Mesenteric fat pad (tissue), 1 donor: ENCODE data around the gene ACTA2. TPM values are rescaled to one million over a fixed set of nuclear protein-coding genes. Genes with fewer than 3 reads are reported as not detected.

ENCODE experiments used
- DNase-seq: peaks from one replicate; pipeline ENCODE4 v3.0.0-alpha.2; 2020; ENCODE audit warnings: low spot score
- total RNA-seq: library from RNA; stranded (reverse); fragmentation: NEBNext Ultra II Directional; extraction: Animal tissue kit (Norgen Biotek cat#: 25700); gene quantifications from one replicate; pipeline ENCODE4 v1.2.1, GENCODE V29; 2021
- donor health status: DM: yes; HTN: yes; CAD: no.

Gene ACTA2
- total RNA-seq, 1 donor from 2014 or later: 204 TPM

DNA sequence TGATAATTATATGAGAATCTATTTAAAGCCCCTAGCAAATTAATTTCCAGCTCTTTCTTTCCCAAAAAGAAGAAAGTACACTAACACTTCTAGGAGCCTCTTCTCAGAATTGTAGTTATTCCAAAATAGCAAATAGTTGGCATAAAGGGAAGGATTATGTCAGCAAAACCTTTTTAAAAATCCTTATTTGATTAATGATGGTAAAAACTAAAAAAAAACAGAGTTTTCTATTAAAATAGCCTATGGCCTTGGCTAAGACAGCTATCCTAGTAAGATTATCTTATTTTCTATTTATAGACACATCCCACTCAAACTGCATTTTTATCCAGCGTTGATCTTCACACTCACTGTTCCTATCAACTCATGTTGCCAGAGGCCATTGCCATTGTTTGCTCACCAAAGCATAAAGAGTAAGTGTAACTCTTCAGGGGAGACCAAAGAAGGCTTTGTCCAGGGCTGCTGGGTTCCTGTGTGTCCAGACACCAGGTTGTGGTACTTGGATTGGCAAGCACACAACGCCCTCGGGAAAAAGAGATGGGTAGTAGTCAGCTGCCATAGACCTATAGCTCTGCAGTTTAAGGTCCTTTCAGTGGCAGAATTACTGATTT lies 31.5 kb downstream of the ACTA2 start:
- DNase-seq: no peak

DNA sequence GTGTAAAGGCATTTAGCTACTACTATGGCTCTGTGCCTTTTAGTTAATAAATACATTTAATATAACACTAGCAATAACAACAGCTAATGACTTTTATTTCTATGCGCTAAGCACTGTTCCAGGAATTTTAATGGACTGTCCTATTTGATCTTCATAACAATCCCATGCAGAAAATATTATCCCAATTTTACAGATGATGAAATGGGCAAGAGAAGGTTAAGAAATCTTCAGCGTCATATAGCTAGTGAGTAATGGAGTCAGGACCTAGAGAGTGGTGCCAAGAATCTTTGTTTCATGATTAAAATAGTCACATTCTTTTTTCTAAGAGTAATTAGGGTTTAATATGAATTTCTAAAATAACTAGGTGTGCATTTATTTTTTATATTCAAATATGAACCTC lies 32.4 kb downstream of the ACTA2 start:
- no peak for DNase-seq

DNA sequence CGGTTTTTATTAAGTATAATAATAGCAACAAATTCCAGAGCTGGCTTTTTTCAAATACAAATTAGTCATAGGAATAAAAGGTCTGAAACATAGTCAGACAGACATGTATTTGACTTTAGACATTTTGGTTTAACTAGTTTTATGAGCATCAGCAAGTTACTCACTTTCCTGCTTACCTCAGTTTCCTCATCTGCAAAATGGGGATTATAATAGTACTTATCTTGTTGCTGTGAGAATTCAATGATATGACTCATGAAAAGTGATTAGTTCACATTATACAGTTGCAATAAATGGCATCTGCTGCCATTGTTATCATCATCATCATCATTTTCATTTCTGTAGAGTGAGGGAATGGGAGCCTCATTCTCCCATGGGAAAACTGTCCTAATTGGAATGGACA lies 33.5 kb downstream of the ACTA2 start:
- DNase-seq: no peak

- no peak for DNase-seq
These were observed 34.2 kb downstream of the ACTA2 start for GRCh38 chr10:88918191-88918905.

GRCh38 chr10:88916986-88917385 lies 35.6 kb downstream of the ACTA2 start:
- DNase-seq: no peak

GRCh38 chr10:88916231-88916630 lies 36.3 kb downstream of the ACTA2 start:
- no peak for DNase-seq

DNA sequence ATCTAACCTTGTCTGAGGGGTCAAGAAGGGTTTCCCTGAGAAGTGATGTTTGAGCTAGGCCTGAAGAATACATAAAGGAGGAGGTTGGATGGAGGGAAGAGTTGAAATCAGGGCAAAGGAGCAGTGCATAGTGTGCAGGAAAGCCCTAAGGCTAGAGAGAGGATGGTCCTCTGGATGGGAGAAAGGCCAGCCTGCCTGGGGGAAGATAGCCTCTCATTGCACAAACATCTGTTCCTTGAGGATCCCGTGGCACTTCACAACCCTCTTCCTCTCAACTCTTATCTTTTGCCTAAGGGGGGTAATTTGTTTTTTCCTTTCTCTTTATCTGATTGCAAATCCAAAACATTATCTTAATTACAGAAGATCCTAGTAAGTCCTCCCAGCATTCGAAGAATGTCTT lies 36.8 kb downstream of the ACTA2 start:
- no peak for DNase-seq

GRCh38 chr10:88913788-88914187 lies 38.8 kb downstream of the ACTA2 start:
- no peak for DNase-seq

- no peak for DNase-seq
These were observed 39.4 kb downstream of the ACTA2 start for GRCh38 chr10:88913127-88913526.

- DNase-seq: no peak
These were observed 40.7 kb downstream of the ACTA2 start for GRCh38 chr10:88911851-88912250.

DNA sequence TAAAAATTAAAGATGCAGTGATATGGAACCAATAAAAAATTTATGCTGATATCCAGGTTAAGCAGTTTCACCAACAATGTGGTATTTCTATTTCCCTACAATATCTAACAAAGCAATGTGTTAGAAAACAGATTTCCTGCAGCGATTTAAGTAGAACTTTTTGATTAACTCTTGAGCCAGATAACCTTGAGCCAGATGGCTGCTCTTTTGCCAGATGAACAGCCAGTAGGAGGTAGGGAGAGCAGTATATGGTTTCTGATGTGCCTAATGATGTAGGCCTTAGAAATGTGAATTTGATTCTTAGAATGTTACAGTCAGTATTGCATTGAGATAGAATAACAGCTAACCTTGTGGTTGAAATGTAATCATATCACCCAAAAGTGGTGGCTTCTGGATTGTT lies 41.5 kb downstream of the ACTA2 start:
- no peak for DNase-seq

- DNase-seq: no peak
These were observed 44.4 kb downstream of the ACTA2 start for GRCh38 chr10:88908194-88908593.

GRCh38 chr10:88906921-88907320 lies 45.7 kb downstream of the ACTA2 start:
- no peak for DNase-seq

DNA sequence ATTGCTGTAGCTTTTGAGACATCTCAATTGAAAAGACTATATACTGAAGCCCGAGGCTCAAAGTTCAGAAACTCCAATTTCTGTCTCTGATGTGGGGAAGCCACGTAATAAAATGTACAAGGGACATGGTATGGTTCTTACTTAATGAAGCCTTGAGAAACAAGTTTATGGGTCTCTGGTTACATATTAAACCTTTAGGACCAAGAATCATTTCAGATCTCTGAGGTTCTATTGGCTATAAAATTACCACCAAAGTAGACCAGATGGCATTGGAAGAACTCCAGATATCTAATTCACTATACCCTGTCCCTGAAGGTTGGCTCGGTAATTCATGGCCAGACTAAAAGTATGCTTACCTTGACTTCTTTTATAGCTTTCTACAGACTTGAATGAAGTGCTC lies 48.9 kb downstream of the ACTA2 start:
- DNase-seq: no peak

DNA sequence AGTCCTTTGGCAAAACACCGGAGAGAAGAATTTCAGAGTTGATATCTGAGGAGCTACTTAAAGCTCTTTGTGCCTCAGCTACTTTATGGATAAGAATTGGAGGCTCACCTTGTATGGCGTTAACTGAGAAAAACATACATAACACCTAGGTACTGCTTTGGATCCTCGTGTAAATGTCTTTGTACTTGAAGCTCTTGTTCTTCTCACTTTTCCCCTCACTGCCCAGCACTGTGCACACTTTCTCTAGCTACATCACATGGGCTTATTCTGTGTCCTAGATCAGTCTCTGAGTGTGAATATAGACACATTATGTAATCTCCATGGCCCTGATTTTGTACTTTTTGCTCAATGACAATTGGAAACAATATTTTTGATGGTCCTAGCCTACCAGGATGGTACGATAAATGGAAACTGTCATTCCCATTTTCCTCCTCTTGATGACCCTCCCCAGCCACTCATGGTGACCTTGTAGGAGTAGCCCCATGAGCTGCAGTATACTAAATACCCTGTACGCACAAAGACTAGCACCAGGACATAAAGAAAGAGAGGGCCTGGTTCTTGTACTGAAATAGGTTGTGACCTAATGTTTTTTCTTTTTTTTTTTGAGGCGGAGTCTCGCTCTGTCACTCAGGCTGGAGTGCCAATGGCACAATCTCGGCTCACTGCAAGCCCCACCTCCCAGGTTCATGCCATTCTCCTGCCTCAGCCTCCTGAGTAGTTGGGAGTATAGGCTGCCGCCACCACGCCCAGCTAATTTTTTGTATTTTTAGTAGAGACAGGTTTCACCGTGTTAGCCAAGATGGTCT lies 50.4 kb downstream of the ACTA2 start:
- DNase-seq: no peak

- no peak for DNase-seq
These were observed 51.2 kb downstream of the ACTA2 start for GRCh38 chr10:88901206-88901983.

DNA sequence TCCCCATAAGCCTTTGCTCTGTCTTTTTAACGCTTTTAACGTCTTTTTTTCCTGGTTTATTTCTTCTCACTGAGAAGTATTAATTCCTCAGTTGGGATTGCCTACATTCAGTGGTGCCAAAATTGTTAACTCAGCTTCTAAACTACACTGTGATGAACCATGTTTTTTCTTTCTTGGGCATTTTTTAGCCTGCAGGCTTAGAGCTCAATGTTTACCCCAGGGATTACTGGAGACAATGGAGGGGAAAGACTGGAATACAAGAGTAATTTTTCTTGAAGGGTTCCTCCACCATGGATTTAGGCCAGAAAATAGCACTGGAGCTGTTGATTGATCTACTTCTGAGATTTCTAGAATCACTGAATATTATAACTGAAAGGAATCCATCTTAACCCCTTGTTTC lies 52.7 kb downstream of the ACTA2 start:
- no peak for DNase-seq

DNA sequence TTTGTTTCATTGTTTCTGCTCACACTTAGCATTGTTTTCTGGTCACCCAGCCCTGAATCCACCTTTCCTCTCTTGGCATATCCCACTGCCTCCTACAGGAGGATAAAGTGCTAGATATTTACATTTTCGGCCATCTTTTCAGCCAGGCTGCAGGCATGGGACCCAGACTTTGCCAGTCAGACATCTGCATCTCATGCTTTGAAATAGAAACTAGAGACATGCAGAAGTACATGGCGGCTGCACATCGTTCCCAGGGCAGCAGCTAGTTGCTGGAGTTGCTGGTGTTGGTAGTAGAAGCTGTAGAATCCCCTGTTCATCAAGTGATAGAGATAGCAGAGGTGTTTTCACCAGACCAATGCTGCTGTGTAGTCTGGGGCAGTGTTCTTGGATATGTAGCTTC lies 53.8 kb downstream of the ACTA2 start:
- DNase-seq: no peak

- DNase-seq: no peak
These were observed 55.3 kb downstream of the ACTA2 start for GRCh38 chr10:88896994-88897853.

GRCh38 chr10:88896372-88896993 lies 56.1 kb downstream of the ACTA2 start:
- no peak for DNase-seq
